ENCODE data around the gene ZDHHC14.
"Not testable (repeated sequence)": the region's sequence is repeated elsewhere in the genome, so short reads cannot be mapped to it uniquely, and the experiment has no call there.

The ZDHHC14 gene

GRCh38 chr6:157720964-157721363 lies 340.0 kb downstream of the ZDHHC14 start:
- not testable (repeated sequence) for DNase-seq (ENCODE audit: low read depth)

- no peak for DNase-seq (ENCODE audit: low read depth)
Observed at GRCh38 chr6:157721426-157721825, 340.4 kb downstream of the ZDHHC14 start.

GRCh38 chr6:157721830-157722229 lies 340.8 kb downstream of the ZDHHC14 start:
- no peak for DNase-seq (ENCODE audit: low read depth)

GRCh38 chr6:157723376-157723775 lies 342.4 kb downstream of the ZDHHC14 start:
- DNase-seq (ENCODE audit: low read depth), result no peak

- no peak for DNase-seq (ENCODE audit: low read depth)
Observed at GRCh38 chr6:157724138-157724820, 343.3 kb downstream of the ZDHHC14 start.

GRCh38 chr6:157724960-157725741 lies 344.2 kb downstream of the ZDHHC14 start:
- no peak for DNase-seq (ENCODE audit: low read depth)

GRCh38 chr6:157725836-157726235 lies 344.8 kb downstream of the ZDHHC14 start:
- no peak for DNase-seq (ENCODE audit: low read depth)

- no peak for DNase-seq (ENCODE audit: low read depth)
Observed at GRCh38 chr6:157726892-157727628, 346.1 kb downstream of the ZDHHC14 start.

Data from HS-5 (cell line).